ENCODE results near the gene MACC1. TPM values are rescaled to one million over a fixed set of nuclear protein-coding genes. Genes with fewer than 3 reads are reported as not detected.

MACC1 gene
- total and polyA plus RNA-seq, 9 of the 15 experiments (the other 6 are each of a cell fraction or from before 2014, with no cell fraction given): 5.9 to 30.2 (median 10.4) TPM

- peak; percentile 68 for TF ChIP-seq ARID1B (IDR thresholded peaks at IDR 0.05)
- no peak for TF ChIP-seq NCOA4 (IDR thresholded peaks at IDR 0.05; ENCODE audit: partially characterized antibody)
- TF ChIP-seq TEAD2 (tag; IDR thresholded peaks at IDR 0.05): no peak
- TF ChIP-seq, protein P1, sequence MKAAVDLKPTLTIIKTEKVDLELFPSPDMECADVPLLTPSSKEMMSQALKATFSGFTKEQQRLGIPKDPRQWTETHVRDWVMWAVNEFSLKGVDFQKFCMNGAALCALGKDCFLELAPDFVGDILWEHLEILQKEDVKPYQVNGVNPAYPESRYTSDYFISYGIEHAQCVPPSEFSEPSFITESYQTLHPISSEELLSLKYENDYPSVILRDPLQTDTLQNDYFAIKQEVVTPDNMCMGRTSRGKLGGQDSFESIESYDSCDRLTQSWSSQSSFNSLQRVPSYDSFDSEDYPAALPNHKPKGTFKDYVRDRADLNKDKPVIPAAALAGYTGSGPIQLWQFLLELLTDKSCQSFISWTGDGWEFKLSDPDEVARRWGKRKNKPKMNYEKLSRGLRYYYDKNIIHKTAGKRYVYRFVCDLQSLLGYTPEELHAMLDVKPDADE (conservative IDR thresholded peaks at IDR 0.05; ENCODE audit: control insufficient read depth, low read depth, low read length): no peak
- TF ChIP-seq KDM1A (IDR thresholded peaks at IDR 0.05): peak in 1 of 2 experiments; percentile 27; a peak in 1 of 4 replicates
- peak; percentile 70 for TF ChIP-seq SMARCE1 (IDR thresholded peaks at IDR 0.05)
- no peak for TF ChIP-seq NFIX (CRISPR knock-in tag; IDR thresholded peaks at IDR 0.05; ENCODE audit: low read depth)
- TF ChIP-seq ELF2 (CRISPR knock-in tag; IDR thresholded peaks at IDR 0.05): no peak
- TF ChIP-seq, protein P2, sequence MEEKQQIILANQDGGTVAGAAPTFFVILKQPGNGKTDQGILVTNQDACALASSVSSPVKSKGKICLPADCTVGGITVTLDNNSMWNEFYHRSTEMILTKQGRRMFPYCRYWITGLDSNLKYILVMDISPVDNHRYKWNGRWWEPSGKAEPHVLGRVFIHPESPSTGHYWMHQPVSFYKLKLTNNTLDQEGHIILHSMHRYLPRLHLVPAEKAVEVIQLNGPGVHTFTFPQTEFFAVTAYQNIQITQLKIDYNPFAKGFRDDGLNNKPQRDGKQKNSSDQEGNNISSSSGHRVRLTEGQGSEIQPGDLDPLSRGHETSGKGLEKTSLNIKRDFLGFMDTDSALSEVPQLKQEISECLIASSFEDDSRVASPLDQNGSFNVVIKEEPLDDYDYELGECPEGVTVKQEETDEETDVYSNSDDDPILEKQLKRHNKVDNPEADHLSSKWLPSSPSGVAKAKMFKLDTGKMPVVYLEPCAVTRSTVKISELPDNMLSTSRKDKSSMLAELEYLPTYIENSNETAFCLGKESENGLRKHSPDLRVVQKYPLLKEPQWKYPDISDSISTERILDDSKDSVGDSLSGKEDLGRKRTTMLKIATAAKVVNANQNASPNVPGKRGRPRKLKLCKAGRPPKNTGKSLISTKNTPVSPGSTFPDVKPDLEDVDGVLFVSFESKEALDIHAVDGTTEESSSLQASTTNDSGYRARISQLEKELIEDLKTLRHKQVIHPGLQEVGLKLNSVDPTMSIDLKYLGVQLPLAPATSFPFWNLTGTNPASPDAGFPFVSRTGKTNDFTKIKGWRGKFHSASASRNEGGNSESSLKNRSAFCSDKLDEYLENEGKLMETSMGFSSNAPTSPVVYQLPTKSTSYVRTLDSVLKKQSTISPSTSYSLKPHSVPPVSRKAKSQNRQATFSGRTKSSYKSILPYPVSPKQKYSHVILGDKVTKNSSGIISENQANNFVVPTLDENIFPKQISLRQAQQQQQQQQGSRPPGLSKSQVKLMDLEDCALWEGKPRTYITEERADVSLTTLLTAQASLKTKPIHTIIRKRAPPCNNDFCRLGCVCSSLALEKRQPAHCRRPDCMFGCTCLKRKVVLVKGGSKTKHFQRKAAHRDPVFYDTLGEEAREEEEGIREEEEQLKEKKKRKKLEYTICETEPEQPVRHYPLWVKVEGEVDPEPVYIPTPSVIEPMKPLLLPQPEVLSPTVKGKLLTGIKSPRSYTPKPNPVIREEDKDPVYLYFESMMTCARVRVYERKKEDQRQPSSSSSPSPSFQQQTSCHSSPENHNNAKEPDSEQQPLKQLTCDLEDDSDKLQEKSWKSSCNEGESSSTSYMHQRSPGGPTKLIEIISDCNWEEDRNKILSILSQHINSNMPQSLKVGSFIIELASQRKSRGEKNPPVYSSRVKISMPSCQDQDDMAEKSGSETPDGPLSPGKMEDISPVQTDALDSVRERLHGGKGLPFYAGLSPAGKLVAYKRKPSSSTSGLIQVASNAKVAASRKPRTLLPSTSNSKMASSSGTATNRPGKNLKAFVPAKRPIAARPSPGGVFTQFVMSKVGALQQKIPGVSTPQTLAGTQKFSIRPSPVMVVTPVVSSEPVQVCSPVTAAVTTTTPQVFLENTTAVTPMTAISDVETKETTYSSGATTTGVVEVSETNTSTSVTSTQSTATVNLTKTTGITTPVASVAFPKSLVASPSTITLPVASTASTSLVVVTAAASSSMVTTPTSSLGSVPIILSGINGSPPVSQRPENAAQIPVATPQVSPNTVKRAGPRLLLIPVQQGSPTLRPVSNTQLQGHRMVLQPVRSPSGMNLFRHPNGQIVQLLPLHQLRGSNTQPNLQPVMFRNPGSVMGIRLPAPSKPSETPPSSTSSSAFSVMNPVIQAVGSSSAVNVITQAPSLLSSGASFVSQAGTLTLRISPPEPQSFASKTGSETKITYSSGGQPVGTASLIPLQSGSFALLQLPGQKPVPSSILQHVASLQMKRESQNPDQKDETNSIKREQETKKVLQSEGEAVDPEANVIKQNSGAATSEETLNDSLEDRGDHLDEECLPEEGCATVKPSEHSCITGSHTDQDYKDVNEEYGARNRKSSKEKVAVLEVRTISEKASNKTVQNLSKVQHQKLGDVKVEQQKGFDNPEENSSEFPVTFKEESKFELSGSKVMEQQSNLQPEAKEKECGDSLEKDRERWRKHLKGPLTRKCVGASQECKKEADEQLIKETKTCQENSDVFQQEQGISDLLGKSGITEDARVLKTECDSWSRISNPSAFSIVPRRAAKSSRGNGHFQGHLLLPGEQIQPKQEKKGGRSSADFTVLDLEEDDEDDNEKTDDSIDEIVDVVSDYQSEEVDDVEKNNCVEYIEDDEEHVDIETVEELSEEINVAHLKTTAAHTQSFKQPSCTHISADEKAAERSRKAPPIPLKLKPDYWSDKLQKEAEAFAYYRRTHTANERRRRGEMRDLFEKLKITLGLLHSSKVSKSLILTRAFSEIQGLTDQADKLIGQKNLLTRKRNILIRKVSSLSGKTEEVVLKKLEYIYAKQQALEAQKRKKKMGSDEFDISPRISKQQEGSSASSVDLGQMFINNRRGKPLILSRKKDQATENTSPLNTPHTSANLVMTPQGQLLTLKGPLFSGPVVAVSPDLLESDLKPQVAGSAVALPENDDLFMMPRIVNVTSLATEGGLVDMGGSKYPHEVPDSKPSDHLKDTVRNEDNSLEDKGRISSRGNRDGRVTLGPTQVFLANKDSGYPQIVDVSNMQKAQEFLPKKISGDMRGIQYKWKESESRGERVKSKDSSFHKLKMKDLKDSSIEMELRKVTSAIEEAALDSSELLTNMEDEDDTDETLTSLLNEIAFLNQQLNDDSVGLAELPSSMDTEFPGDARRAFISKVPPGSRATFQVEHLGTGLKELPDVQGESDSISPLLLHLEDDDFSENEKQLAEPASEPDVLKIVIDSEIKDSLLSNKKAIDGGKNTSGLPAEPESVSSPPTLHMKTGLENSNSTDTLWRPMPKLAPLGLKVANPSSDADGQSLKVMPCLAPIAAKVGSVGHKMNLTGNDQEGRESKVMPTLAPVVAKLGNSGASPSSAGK (IDR thresholded peaks at IDR 0.05): 0 out of 2 replicates have a peak, but pooled peaks have one; percentile 23
- TF ChIP-seq ZBTB34 (CRISPR knock-in tag; IDR thresholded peaks at IDR 0.05): no peak
- TF ChIP-seq FOXJ2 (tag; IDR thresholded peaks at IDR 0.05): no peak
- no peak for TF ChIP-seq C11orf30 (IDR thresholded peaks at IDR 0.05; ENCODE audit: low read depth)
- TF ChIP-seq ZKSCAN8 (CRISPR knock-in tag; IDR thresholded peaks at IDR 0.05): no peak; the same call in 1 of the 2 replicates
- TF ChIP-seq FOXK2 (conservative IDR thresholded peaks at IDR 0.05 in 1 of 2, IDR thresholded peaks at IDR 0.05 in 1 of 2; ENCODE audit: low read depth in 2 of 2): peak in 1 of 2 experiments; percentile 40; a peak in 1 of 4 replicates
Measured at GRCh38 chr7:20220921-20221547, 3.9 kb upstream of the MACC1 start (continued).
